Lower leg skin (tissue), 4 donors: Measurements from ENCODE around the gene UBA6. TPM values are rescaled to one million over a fixed set of nuclear protein-coding genes. Genes with fewer than 3 reads are reported as not detected.

Experiments used
- DNase-seq, 2 donors: peaks; one replicate each; pipeline ENCODE4 v3.0.0-alpha.2; 2019; ENCODE audit warnings: low spot score in 2 of 2
- H3K4me3 ChIP-seq: fragments of 200-600 bp; sonication (generic); 2 replicates; pipeline ENCODE4 v1.5.1; 2017; ENCODE audit warnings: mild to moderate bottlenecking, low read depth; ENCODE audit not compliant: poor library complexity, severe bottlenecking
- CTCF ChIP-seq, 3 donors: fragments of 450-650 bp; IDR thresholded peaks; one replicate each; pipeline ENCODE4 v1.5.1; 2016; ENCODE audit warnings: antibody characterized with exemption in 3 of 3, mild to moderate bottlenecking in 3 of 3, moderate library complexity in 2 of 3
- POLR2A ChIP-seq, 2 donors: fragments of 450-650 bp; IDR thresholded peaks; one replicate each; pipeline ENCODE4 v1.6.1; 2016 to 2017; ENCODE audit warnings: antibody characterized with exemption in 2 of 2, mild to moderate bottlenecking in 1 of 2, moderate library complexity in 1 of 2
- WGBS, 2 donors: methylation state at CpG; one replicate each; pipeline ENCODE4 v1.1.5; 2018; 5-methylcytosine and 5-hydroxymethylcytosine counted together
- intact Hi-C: fragments of 100-400 bp; cut with DNase I; formaldehyde crosslinking; loops from one replicate; pipeline ENCODE4 v1.15.0; 2023; ENCODE audit warnings: low total_unique reads
- total RNA-seq, 4 donors: library from RNA; depleted of rRNA; stranded (reverse); fragments of >200 nt; gene quantifications; one replicate each; pipeline ENCODE4 v1.1.0, GENCODE V29; 2016

The UBA6 gene
- total RNA-seq, 4 donors from 2014 or later = 37.0 to 59.9 (median 43.4) TPM

- WGBS, 2 donors = 88 to 91% methylated on average over 3 of the region's 3 CpGs
- H3K4me3 ChIP-seq = no peak overlapping the region
- intact Hi-C loops = no loop called here
- TF ChIP-seq CTCF (IDR thresholded peaks at IDR 0.05) (no peak), POLR2A (IDR thresholded peaks at IDR 0.05) (no peak)
- DNase-seq = no peak
These were observed 6.3 kb downstream of the UBA6 start for GRCh38 chr4:67694662-67695061.

GRCh38 chr4:67691328-67691727 lies 9.6 kb downstream of the UBA6 start:
- intact Hi-C loops = no loop called here
- DNase-seq = no peak
- H3K4me3 ChIP-seq = no peak overlapping the region
- no peak for TF ChIP-seq CTCF (IDR thresholded peaks at IDR 0.05)
- no peak for TF ChIP-seq POLR2A (IDR thresholded peaks at IDR 0.05)

- DNase-seq = no peak
- TF ChIP-seq POLR2A (IDR thresholded peaks at IDR 0.05) = no peak
- H3K4me3 ChIP-seq = no peak overlapping the region
- intact Hi-C loops = no loop called here
- 71 to 77% methylated on average over 4 of the region's 4 CpGs for WGBS, 2 donors
These were observed 13.3 kb downstream of the UBA6 start for GRCh38 chr4:67687636-67688035.

- no peak overlapping the region for H3K4me3 ChIP-seq
- 91 to 95% methylated on average over 5 of the region's 5 CpGs for WGBS, 2 donors
- intact Hi-C loops = no loop called here
- no peak for TF ChIP-seq CTCF (IDR thresholded peaks at IDR 0.05)
- no peak for TF ChIP-seq POLR2A (IDR thresholded peaks at IDR 0.05)
- DNase-seq = no peak
These were observed 15.5 kb downstream of the UBA6 start for GRCh38 chr4:67685532-67685859.

GRCh38 chr4:67684839-67685531 lies 16.0 kb downstream of the UBA6 start:
- WGBS, 2 donors = 35 to 84% methylated on average over 1 of the region's 1 CpG
- no peak for TF ChIP-seq CTCF (IDR thresholded peaks at IDR 0.05)
- TF ChIP-seq POLR2A (IDR thresholded peaks at IDR 0.05) = no peak
- H3K4me3 ChIP-seq = no peak overlapping the region
- no peak for DNase-seq
- intact Hi-C loops = no loop called here

- no peak overlapping the region for H3K4me3 ChIP-seq
- 56 to 58% methylated on average over 1 of the region's 1 CpG for WGBS, 2 donors
- TF ChIP-seq POLR2A (IDR thresholded peaks at IDR 0.05) = no peak
- no peak for TF ChIP-seq CTCF (IDR thresholded peaks at IDR 0.05)
- intact Hi-C loops = no loop called here
- DNase-seq = no peak
These were observed 18.7 kb downstream of the UBA6 start for GRCh38 chr4:67682266-67682665.
